ENCODE measurements around the gene GSTO2. TPM values are rescaled to one million over a fixed set of nuclear protein-coding genes. Genes with fewer than 3 reads are reported as not detected.

The GSTO2 gene
- total RNA-seq, 2 donors from 2014 or later, result 12.8 to 18.9 TPM

DNA sequence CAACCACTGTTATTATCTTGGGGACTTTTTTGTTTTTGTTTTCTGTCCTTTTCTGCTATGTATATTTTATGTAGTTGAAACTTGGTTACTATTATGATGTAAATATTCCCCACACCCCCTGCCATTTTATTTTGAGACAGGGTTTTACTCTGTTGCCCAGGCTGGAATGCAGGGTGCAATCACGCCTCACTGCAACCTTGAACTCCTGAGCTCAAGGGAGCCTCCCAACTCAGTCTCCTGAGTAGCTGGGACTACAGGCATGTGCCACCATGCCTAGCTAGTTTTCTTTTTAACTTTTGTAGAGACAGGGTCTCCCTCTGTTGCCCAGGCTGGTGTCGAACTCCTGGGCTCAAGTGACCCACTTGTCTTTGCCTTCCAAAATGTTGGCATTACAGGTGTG is 18.0 kb downstream of the GSTO2 start:
- no peaks in the 10 kb centered on the region for H3K9me3 ChIP-seq
- DNase-seq, result no peak
- intact Hi-C loops (cut with DNase I), result no loop called here

DNA sequence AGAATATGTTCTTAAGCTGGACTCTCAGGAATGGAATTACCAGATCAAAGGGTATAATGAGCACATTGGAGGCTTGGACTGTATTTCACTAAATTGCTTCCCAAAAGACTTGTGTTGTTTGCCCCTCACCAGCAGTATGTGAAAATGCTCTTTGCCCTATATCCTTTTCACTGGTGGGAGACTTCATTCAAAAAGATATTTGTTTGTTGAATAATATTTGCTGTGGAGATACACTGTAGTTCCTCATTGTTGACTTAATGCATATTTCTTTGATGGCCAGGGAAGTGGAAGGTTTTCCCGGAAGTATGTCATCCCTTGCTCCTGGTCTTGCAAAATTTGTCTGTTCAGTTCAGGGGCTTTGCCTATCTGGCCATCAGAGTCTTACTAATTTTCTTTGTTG is 19.4 kb downstream of the GSTO2 start:
- intact Hi-C loops (cut with DNase I), result no loop called here
- no peak overlapping the region for H3K9ac ChIP-seq (ENCODE audit: low read depth in 2 of 2, low read length in 2 of 2)
- no peaks in the 10 kb centered on the region for H3K27me3 ChIP-seq
- H3K27ac ChIP-seq, result no peak overlapping the region
- no peaks in the 10 kb centered on the region for H3K36me3 ChIP-seq
- no peaks in the 10 kb centered on the region for H3K9me3 ChIP-seq
- H3K4me1 ChIP-seq, result no peaks in the 10 kb centered on the region
- no peak overlapping the region for H3K4me3 ChIP-seq
- DNase-seq, result no peak
- TF ChIP-seq, protein P1, sequence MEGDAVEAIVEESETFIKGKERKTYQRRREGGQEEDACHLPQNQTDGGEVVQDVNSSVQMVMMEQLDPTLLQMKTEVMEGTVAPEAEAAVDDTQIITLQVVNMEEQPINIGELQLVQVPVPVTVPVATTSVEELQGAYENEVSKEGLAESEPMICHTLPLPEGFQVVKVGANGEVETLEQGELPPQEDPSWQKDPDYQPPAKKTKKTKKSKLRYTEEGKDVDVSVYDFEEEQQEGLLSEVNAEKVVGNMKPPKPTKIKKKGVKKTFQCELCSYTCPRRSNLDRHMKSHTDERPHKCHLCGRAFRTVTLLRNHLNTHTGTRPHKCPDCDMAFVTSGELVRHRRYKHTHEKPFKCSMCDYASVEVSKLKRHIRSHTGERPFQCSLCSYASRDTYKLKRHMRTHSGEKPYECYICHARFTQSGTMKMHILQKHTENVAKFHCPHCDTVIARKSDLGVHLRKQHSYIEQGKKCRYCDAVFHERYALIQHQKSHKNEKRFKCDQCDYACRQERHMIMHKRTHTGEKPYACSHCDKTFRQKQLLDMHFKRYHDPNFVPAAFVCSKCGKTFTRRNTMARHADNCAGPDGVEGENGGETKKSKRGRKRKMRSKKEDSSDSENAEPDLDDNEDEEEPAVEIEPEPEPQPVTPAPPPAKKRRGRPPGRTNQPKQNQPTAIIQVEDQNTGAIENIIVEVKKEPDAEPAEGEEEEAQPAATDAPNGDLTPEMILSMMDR (IDR thresholded peaks at IDR 0.05), result no peak

More for the DNA sequence above, 18.0 kb downstream of the GSTO2 start:
- H3K27me3 ChIP-seq, result no peaks in the 10 kb centered on the region
- no peak overlapping the region for H3K4me3 ChIP-seq
- TF ChIP-seq, protein P1 (IDR thresholded peaks at IDR 0.05), result no peak
- H3K4me1 ChIP-seq, result no peaks in the 10 kb centered on the region
- H3K9ac ChIP-seq (ENCODE audit: low read depth in 2 of 2, low read length in 2 of 2), result no peak overlapping the region
- no peaks in the 10 kb centered on the region for H3K36me3 ChIP-seq
- no peak overlapping the region for H3K27ac ChIP-seq

DNA sequence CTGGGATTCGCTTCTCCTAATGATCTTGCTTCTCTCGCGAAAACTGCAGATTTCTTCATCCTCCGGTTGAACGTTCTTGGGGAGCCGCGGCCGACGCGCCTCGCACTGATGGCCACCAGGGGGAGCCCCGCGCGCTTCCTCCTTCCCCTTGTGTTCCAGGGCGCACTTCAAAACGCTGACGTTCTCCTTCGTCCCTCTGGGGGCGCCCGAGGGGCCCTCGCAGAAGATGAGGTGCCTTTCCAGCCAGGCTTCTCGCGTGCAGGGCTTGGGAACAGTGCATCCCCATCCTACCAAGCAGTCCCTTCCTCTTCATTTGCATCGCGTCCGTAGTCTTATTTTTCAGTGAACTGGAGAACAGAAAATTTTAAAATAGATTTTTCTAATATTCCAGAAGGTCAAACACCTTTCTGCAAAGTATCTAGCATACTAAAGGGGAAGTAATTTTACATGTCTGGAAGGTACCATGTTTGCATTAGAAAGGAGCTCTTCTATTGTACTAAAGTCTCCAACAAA is 22.5 kb downstream of the GSTO2 start:
- H3K4me3 ChIP-seq, result no peak overlapping the region
- no peaks in the 10 kb centered on the region for H3K36me3 ChIP-seq
- H3K9me3 ChIP-seq, result no peaks in the 10 kb centered on the region
- no peaks in the 10 kb centered on the region for H3K4me1 ChIP-seq
- TF ChIP-seq, protein P1 (IDR thresholded peaks at IDR 0.05), result peak; percentile 100
- H3K27me3 ChIP-seq, result no peaks in the 10 kb centered on the region
- peak; percentile 90 for DNase-seq
- H3K9ac ChIP-seq (ENCODE audit: low read depth in 2 of 2, low read length in 2 of 2), result no peak overlapping the region
- H3K27ac ChIP-seq, result no peak overlapping the region
- intact Hi-C loops (cut with DNase I), result loop anchor here (5.0 kb wide), 1 partner anchor 61 kb away; the partner anchor contains the start of gene CFAP58

DNA sequence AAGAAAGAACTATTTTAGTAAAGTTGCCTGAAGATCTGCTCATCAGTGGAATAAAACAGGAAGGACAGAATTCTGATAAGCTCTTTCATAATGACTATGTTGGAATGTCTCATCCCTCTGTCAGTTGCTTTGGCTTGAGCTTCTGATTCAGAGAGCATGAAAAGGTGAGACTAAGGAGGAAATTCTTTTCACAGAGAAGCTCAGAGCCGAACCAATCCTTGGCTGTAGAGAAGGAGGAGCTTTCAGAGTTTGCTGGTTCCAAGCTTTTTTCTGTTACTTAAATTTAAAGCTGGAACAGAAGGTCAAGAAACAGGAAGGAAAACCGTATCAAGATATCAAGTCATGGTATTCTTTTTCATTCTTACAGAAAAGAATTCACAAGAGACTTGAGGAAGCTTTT is 24.0 kb downstream of the GSTO2 start:
- H3K36me3 ChIP-seq, result no peaks in the 10 kb centered on the region
- no peaks in the 10 kb centered on the region for H3K9me3 ChIP-seq
- no peaks in the 10 kb centered on the region for H3K4me1 ChIP-seq
- H3K9ac ChIP-seq (ENCODE audit: low read depth in 2 of 2, low read length in 2 of 2), result no peak overlapping the region
- TF ChIP-seq, protein P1 (IDR thresholded peaks at IDR 0.05), result no peak
- no peak for DNase-seq
- intact Hi-C loops (cut with DNase I), result loop anchor here (5.0 kb wide), 1 partner anchor 59 kb away; the partner anchor contains the start of gene CFAP58
- H3K27me3 ChIP-seq, result no peaks in the 10 kb centered on the region
- no peak overlapping the region for H3K27ac ChIP-seq
- H3K4me3 ChIP-seq, result no peak overlapping the region

DNA sequence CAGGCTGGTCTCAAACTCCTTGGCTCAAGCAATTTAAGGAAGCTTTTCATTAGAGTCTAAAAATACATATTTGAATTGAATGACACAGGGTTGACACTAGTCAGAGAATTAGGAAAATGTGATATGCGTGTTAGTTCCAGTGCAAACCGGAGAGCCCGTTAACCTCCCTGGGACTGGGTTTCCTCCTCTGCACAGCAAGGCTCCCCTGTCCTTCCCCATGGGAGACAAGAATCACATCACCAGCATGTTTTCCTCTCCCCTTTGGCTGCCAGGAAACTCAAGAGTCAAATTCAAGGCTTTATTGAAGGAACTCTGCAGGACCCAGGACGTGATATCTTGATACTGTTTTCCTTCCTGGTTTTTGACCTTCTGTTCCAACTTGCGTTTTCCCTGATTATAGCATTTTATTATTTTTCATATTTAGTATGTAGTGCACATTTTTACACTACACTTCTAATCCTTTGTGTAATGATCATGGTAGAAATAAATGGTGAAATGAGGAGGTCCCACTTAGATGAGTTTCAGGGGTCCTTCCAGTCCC is 24.9 kb downstream of the GSTO2 start:
- no peaks in the 10 kb centered on the region for H3K27me3 ChIP-seq
- DNase-seq, result no peak
- no peak overlapping the region for H3K27ac ChIP-seq
- no peaks in the 10 kb centered on the region for H3K36me3 ChIP-seq
- intact Hi-C loops (cut with DNase I), result loop anchor here (5.0 kb wide), 1 partner anchor 58 kb away; the partner anchor contains the start of gene CFAP58
- H3K4me3 ChIP-seq, result no peak overlapping the region
- TF ChIP-seq, protein P1 (IDR thresholded peaks at IDR 0.05), result no peak
- H3K9me3 ChIP-seq, result no peaks in the 10 kb centered on the region
- no peak overlapping the region for H3K9ac ChIP-seq (ENCODE audit: low read depth in 2 of 2, low read length in 2 of 2)
- no peaks in the 10 kb centered on the region for H3K4me1 ChIP-seq
